GM23338 (cell line): ENCODE results near the gene RSU1.

Experiments used
- EZH2 ChIP-seq: fragments of 200-600 bp; sonication (generic); IDR thresholded peaks from one replicate; pipeline ENCODE4 v1.8.0; 2017; ENCODE audit warnings: antibody characterized with exemption, mild to moderate bottlenecking, low read depth; ENCODE audit not compliant: unreplicated experiment
- EZH2phosphoT487 ChIP-seq: fragments of 200-600 bp; sonication (generic); IDR thresholded peaks from one replicate; pipeline ENCODE4 v1.8.1; 2018; ENCODE audit warnings: antibody characterized with exemption; ENCODE audit not compliant: unreplicated experiment
- POLR2AphosphoS5 ChIP-seq: IDR thresholded peaks from 2 replicates; pipeline ENCODE4 v1.6.1; 2016; ENCODE audit warnings: antibody characterized with exemption, low read depth
- TF ChIP-seq, protein P1 (sequence below), 2 experiments: fragments of 200-600 bp in 1 of 2; sonication (generic) in 1 of 2; conservative IDR thresholded peaks; 2 replicates each; pipeline versions ENCODE4 v1.5.1 to v1.6.1; 2016 to 2017; ENCODE audit warnings: antibody characterized with exemption in 2 of 2, low read depth in 2 of 2, mild to moderate bottlenecking in 2 of 2, moderate library complexity in 1 of 2

DNA sequence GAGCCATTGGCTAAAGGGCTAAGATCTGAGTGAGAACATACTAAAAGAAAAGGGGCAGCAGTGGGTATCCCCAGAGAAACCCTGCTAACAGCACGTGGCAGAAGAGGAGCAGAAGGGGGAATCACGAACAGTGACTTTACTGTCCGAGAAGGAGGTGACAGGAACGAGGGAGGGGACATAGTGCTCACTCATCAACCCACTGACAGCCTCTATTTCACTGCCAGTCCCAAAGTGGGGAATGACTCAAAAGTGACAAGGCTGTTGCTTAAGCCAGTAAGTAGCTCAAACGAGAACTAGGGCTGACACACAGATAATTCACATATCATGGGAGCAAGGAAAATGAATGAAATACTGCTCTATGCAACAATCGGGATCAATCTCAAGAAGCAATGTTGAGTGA, 92.7 kb downstream of the RSU1 start:
- TF ChIP-seq POLR2AphosphoS5 (no peak), EZH2phosphoT487 (no peak), EZH2 (no peak)
- TF ChIP-seq, protein P1, sequence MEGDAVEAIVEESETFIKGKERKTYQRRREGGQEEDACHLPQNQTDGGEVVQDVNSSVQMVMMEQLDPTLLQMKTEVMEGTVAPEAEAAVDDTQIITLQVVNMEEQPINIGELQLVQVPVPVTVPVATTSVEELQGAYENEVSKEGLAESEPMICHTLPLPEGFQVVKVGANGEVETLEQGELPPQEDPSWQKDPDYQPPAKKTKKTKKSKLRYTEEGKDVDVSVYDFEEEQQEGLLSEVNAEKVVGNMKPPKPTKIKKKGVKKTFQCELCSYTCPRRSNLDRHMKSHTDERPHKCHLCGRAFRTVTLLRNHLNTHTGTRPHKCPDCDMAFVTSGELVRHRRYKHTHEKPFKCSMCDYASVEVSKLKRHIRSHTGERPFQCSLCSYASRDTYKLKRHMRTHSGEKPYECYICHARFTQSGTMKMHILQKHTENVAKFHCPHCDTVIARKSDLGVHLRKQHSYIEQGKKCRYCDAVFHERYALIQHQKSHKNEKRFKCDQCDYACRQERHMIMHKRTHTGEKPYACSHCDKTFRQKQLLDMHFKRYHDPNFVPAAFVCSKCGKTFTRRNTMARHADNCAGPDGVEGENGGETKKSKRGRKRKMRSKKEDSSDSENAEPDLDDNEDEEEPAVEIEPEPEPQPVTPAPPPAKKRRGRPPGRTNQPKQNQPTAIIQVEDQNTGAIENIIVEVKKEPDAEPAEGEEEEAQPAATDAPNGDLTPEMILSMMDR (conservative IDR thresholded peaks at IDR 0.05; ENCODE audit: low read depth in 2 of 2), result no peak
